T-helper 1 cell (primary cell): ENCODE results near the gene WWP2.
A peak's percentile ranks its signal among the peaks of the same experiment; 100 is the strongest.
"Not testable (repeated sequence)": the region's sequence is repeated elsewhere in the genome, so short reads cannot be mapped to it uniquely, and the experiment has no call there.

Source experiments
- DNase-seq, 5 donors: peaks; one replicate each; pipeline ENCODE4 v3.0.0-alpha.2; 2012 to 2020

The WWP2 gene

GRCh38 chr16:69747115-69747514, 15.0 kb upstream of the WWP2 start:
- DNase-seq = no peak

GRCh38 chr16:69748694-69749345, 13.3 kb upstream of the WWP2 start:
- DNase-seq = no peak

GRCh38 chr16:69754143-69754468, 8.0 kb upstream of the WWP2 start:
- DNase-seq = no peak

GRCh38 chr16:69754469-69755310, 7.4 kb upstream of the WWP2 start, which contains the start of gene NOB1:
TSS of gene NOB1 (minus strand) at chr16:69754926. CDS start at chr16:69754910, 16 bp downstream.
- DNase-seq = peak; percentile 95 to 99 (median 98)

GRCh38 chr16:69756705-69757104, 5.4 kb upstream of the WWP2 start:
- DNase-seq = no peak

GRCh38 chr16:69757375-69757774, 4.8 kb upstream of the WWP2 start:
- not testable (repeated sequence) for DNase-seq

- peak in 1 of 5 donors; percentile 38 for DNase-seq
Measured at GRCh38 chr16:69762814-69763598, 874 bp downstream of the WWP2 start.

- DNase-seq = no peak
Measured at GRCh38 chr16:69763599-69763942, 1.4 kb downstream of the WWP2 start.

GRCh38 chr16:69767459-69768229, 5.5 kb downstream of the WWP2 start:
- no peak for DNase-seq

- no peak for DNase-seq
Measured at GRCh38 chr16:69768666-69769065, 6.5 kb downstream of the WWP2 start.

GRCh38 chr16:69769404-69769803, 7.3 kb downstream of the WWP2 start:
- DNase-seq = no peak

- no peak for DNase-seq
Measured at GRCh38 chr16:69771651-69771967, 9.5 kb downstream of the WWP2 start.

GRCh38 chr16:69773260-69773947, 11.3 kb downstream of the WWP2 start:
- DNase-seq = no peak

GRCh38 chr16:69775563-69775962, 13.4 kb downstream of the WWP2 start:
- no peak for DNase-seq

- no peak for DNase-seq
Measured at GRCh38 chr16:69779724-69780123, 17.6 kb downstream of the WWP2 start.

GRCh38 chr16:69781118-69781517, 19.0 kb downstream of the WWP2 start:
- DNase-seq = no peak

GRCh38 chr16:69784586-69784985, 22.5 kb downstream of the WWP2 start:
- DNase-seq = no peak

GRCh38 chr16:69787883-69788282, 25.8 kb downstream of the WWP2 start:
- no peak for DNase-seq

GRCh38 chr16:69791391-69791847, 29.3 kb downstream of the WWP2 start:
- not testable (repeated sequence) for DNase-seq

- DNase-seq = no peak
Measured at GRCh38 chr16:69793526-69793925, 31.4 kb downstream of the WWP2 start.

GRCh38 chr16:69794486-69794885, 32.4 kb downstream of the WWP2 start:
- no peak for DNase-seq
